HG02798 (cell line): ENCODE measurements around the gene CACNA1C.

Experiments used
- ATAC-seq: cut with Tn5 transposase; IDR thresholded peaks from one replicate; pipeline ENCODE4 v1.9.1; 2021; ENCODE audit warnings: mild to moderate bottlenecking; ENCODE audit not compliant: unreplicated experiment, poor library complexity

CACNA1C gene

GRCh38 chr12:2616763-2617162, 564.0 kb downstream of the CACNA1C start:
- no peak for ATAC-seq

DNA sequence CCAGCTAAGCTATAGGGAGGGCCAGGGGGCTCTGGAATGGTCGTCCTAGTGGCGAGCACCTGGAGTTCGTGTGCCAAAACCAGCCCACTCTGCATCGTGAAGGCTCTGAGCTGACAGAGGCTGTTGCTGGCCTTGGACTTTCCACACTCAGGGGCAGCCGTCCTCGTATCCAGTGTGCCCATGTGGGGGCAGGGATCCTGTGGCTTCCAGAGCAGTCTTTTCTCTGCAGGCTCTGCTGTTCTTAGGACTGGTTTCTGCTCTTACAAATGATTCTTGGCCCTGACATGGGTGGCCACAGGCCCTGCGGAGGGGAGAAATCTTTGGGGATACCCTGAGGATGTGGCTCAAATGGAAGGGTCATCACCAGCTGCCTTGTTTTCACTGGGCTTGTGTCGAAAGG, 564.6 kb downstream of the CACNA1C start:
- ATAC-seq = no peak

DNA sequence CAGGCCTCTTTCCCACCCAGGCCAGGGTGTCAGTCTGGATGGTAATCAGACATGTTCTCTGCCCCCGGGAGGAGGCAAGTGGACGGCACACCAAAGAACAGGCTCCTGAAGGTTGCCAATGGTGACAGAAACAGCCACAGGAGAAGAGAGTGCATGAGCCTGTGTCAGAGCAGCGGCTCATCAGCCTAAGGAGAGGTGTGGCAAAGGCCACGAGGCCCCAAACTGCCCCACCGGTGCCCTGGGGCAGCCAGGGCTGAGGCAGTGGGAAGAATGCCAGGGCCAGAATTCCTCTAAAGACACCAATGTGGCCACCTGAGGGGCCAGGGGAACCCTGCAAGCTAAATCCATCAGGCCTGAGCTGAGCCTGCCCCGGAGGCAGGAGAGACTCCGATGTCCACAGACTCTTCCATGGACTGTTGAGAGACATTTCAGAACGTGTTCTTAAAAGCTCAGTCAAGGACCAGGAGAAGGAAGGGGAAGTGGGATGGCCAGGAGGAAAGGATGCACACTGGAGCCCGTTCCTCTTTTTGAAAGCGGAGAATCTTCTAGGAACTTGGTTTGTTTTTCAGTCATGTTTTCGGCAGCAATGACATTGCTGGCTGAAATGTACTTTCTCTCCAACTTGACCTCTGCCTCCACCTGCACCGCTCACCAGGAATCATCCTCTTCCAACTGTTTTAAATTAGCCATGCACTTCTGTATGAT, 565.7 kb downstream of the CACNA1C start:
- ATAC-seq = no peak

DNA sequence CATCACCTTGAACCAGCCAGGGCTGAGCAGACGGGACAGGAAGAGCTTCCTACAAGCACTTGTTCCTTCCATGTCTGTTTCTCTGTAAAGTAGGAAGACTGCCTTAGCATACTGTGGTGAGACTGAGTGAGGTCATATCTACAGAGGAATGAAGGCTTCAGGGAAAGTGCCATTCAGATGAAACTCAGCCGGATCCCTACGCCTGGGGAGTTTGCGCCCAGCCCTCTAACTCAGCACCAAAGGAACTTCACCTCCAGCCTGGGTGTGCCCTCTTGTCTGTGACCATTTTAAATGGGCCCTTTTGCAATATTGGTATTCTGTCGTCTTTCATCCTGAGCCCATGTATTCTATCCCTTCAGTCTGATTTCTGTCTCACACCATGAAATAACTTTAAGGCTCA, 566.3 kb downstream of the CACNA1C start:
- ATAC-seq = no peak

- no peak for ATAC-seq
Measured at GRCh38 chr12:2622460-2622859, 569.7 kb downstream of the CACNA1C start.

DNA sequence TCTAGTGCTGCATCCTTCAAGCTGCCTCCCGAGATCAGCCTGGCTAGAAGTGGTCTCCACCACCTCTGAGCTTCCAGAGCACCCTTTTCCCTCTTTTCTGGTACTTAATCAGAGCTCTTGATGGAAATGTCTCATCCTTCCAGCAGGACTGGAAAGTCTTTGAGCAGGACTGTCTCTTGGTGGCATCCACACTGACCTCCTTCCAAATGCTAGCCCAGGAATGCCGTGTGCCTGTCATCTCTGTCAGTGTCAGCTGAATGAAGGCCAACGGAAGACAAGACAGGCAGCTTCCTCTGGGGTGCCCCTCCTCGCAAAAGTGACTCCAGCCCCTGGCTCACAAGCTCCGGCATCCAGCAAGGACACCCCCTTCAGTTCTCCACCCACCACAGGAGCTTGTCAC, 570.7 kb downstream of the CACNA1C start:
- no peak for ATAC-seq

- no peak for ATAC-seq
Measured at GRCh38 chr12:2624543-2625288, 571.9 kb downstream of the CACNA1C start.

- ATAC-seq = no peak
Measured at GRCh38 chr12:2625289-2625612, 572.5 kb downstream of the CACNA1C start.

GRCh38 chr12:2627076-2627834, 574.5 kb downstream of the CACNA1C start:
- ATAC-seq = no peak

- ATAC-seq = no peak
Measured at GRCh38 chr12:2627835-2628191, 575.0 kb downstream of the CACNA1C start.

- no peak for ATAC-seq
Measured at GRCh38 chr12:2628401-2628800, 575.6 kb downstream of the CACNA1C start.

DNA sequence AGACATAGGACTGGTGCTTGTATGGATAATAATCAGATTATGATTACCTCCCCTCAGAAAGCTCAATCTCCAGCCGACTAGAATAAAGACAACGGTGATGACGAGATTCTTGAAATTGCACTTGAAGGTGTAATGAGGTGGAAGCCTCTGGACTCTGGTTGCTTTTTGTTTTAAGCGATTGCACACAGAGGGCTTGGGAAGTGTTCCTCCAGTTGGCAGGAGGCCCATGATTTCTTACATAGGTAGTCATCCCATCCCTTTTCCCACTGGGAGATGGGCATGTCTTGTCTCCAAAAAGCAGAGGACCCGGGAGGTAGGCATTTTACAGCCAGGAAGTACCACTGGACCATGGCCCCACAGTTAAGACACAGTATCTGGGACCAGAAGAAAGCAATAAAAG, 576.3 kb downstream of the CACNA1C start:
- no peak for ATAC-seq

- no peak for ATAC-seq
Measured at GRCh38 chr12:2631653-2632350, 579.0 kb downstream of the CACNA1C start.

- no peak for ATAC-seq
Measured at GRCh38 chr12:2633176-2633824, 580.5 kb downstream of the CACNA1C start.

GRCh38 chr12:2633825-2634200, 581.0 kb downstream of the CACNA1C start:
- ATAC-seq = no peak

DNA sequence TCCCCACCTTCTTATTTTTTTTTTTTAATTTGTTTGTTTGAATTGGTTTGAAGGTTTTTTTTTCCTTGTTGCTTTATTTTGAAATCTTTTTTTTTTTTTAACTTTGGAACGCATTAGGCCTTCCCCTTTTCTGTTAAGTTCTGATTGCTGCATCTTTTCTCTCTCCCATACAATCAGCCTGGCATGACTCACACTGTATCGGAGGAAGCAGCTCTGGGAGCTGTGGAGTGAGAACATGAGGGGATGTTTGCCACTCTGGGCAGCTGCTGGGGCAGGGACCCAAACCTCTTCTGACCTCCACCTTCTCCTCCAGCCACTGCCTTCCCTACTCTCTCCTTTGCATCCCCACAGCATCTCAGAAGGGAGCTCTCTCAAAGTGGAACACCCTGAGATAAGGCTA, 581.7 kb downstream of the CACNA1C start:
- no peak for ATAC-seq

DNA sequence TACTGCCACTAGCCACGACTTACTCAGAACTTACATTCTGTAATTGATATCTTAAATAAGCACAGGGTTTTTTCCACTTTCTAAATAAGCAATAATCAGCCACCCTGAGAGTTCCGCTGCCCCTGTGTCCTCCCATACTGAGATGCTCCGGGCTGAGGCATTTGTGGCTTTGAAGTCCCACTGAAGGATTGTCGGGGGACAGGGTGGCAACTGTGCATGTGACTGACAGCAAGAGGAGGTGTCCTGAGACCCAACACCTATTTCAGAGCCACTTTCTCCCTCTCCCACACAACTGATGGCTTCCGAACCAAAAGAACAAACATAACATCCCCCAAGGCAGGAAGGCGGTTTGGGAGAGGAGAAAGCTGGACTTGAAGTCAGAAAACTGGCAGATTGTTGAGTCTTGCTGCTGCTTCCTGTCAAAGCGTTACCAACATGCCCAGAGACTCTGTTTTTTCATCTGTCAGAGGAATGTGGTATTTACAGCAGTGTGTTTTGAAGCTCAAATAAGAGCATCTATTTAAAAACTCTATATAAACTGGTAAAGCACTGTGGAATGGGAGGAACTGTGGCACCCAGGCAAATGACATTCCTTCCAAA, 584.1 kb downstream of the CACNA1C start:
- no peak for ATAC-seq

- ATAC-seq = no peak
Measured at GRCh38 chr12:2637371-2637770, 584.6 kb downstream of the CACNA1C start.

- no peak for ATAC-seq
Measured at GRCh38 chr12:2638273-2639019, 585.7 kb downstream of the CACNA1C start.

DNA sequence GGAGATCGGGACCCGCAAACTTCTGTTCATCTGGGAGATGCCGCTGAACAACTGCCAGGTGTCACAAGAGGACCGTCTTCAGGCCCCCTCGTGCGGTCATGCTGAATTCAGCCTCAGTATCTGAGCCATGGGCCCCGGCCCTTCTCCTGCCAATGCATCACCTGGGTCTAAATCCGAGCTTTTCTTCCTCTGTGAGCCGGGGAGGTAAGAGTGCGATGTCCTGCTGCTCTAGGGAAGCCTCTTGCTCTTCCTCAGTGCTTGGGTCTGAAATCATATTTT, 586.2 kb downstream of the CACNA1C start:
- ATAC-seq = no peak
